HG02970 (cell line): ENCODE measurements around the gene LAMB1.

Experiments
- ATAC-seq: cut with Tn5 transposase; IDR thresholded peaks from one replicate; pipeline ENCODE4 v1.9.1; 2021; ENCODE audit warnings: mild to moderate bottlenecking, moderate library complexity, moderate number of reproducible peaks; ENCODE audit not compliant: unreplicated experiment, low FRiP score

Gene LAMB1

GRCh38 chr7:108020585-108020984, 17.6 kb upstream of the LAMB1 start:
- no peak for ATAC-seq

- ATAC-seq, result no peak
Observed at GRCh38 chr7:108018668-108019067, 15.7 kb upstream of the LAMB1 start.

GRCh38 chr7:108017776-108018151, 14.8 kb upstream of the LAMB1 start:
- ATAC-seq, result no peak

GRCh38 chr7:108016841-108017775, 14.1 kb upstream of the LAMB1 start:
- no peak for ATAC-seq

- ATAC-seq, result no peak
Observed at GRCh38 chr7:108015740-108016139, 12.8 kb upstream of the LAMB1 start.

- ATAC-seq, result no peak
Observed at GRCh38 chr7:108014747-108015682, 12.1 kb upstream of the LAMB1 start.

GRCh38 chr7:108014215-108014614, 11.3 kb upstream of the LAMB1 start:
- ATAC-seq, result no peak

GRCh38 chr7:108012499-108013430, 9.8 kb upstream of the LAMB1 start:
- no peak for ATAC-seq

GRCh38 chr7:108010377-108010776, 7.4 kb upstream of the LAMB1 start:
- no peak for ATAC-seq

- no peak for ATAC-seq
Observed at GRCh38 chr7:108009873-108010272, 6.9 kb upstream of the LAMB1 start.

GRCh38 chr7:108008827-108009226, 5.9 kb upstream of the LAMB1 start:
- no peak for ATAC-seq

- no peak for ATAC-seq
Observed at GRCh38 chr7:108008240-108008639, 5.3 kb upstream of the LAMB1 start.

- ATAC-seq, result no peak
Observed at GRCh38 chr7:108007762-108008161, 4.8 kb upstream of the LAMB1 start.

GRCh38 chr7:108007261-108007660, 4.3 kb upstream of the LAMB1 start:
- ATAC-seq, result no peak

- no peak for ATAC-seq
Observed at GRCh38 chr7:108004220-108005142, 1.5 kb upstream of the LAMB1 start.

GRCh38 chr7:108003599-108003935, 606 bp upstream of the LAMB1 start:
- ATAC-seq, result no peak

- ATAC-seq, result no peak
Observed at GRCh38 chr7:108001764-108002725, 916 bp downstream of the LAMB1 start.
